Naive thymus-derived CD8-positive, alpha-beta T cell (primary cell): Measurements from ENCODE around the gene CDC25B. TPM values are rescaled to one million over a fixed set of nuclear protein-coding genes. Genes with fewer than 3 reads are reported as not detected.
A peak's percentile ranks its signal among the peaks of the same experiment; 100 is the strongest.

ENCODE experiments used
- ATAC-seq, 2 donors: fragments of 150-1000 bp; cut with Tn5 transposase in 1 of 2; sonication (Bioruptor Pico), chemical (Tn5 transposase) in 1 of 2; 1 replicate in 1 of 2; 2 replicates in 1 of 2; pipeline ENCODE4 v1.10.0; 2021; ENCODE audit warnings: mild to moderate bottlenecking in 2 of 2, moderate library complexity in 2 of 2
- POLR2A ChIA-PET: fragments of 350-600 bp; sonication (Branson Sonifier 250); formaldehyde crosslinking; loops from one replicate; lab custom pipeline; 2021; ENCODE audit warnings: antibody characterized with exemption; lab: Charles Lee
- DNase-seq, 10 donors: peaks; one replicate each; pipeline versions ENCODE4 v3.0.0 to v3.0.0-alpha.2; 2020 to 2022
- H3K27ac Mint-ChIP-seq, 10 donors: one replicate each; pipeline ENCODE4 v1.8.0; 2020 to 2022; ENCODE audit warnings: mild to moderate bottlenecking in 10 of 10, mixed read lengths in 10 of 10, moderate library complexity in 4 of 10, inconsistent platforms in 1 of 10
- H3K27me3 Mint-ChIP-seq, 5 donors: one replicate each; pipeline ENCODE4 v1.8.0; 2021 to 2022; ENCODE audit warnings: mixed read lengths in 5 of 5
- H3K36me3 Mint-ChIP-seq, 3 donors: one replicate each; pipeline ENCODE4 v1.8.0; 2020 to 2022; ENCODE audit warnings: mixed read lengths in 3 of 3, mild to moderate bottlenecking in 2 of 3, inconsistent platforms in 1 of 3
- H3K4me1 Mint-ChIP-seq, 4 donors: one replicate each; pipeline ENCODE4 v1.8.0; 2021 to 2022; ENCODE audit warnings: mixed read lengths in 4 of 4
- H3K4me3 Mint-ChIP-seq, 10 donors: one replicate each; pipeline ENCODE4 v1.8.0; 2020 to 2022; ENCODE audit warnings: mild to moderate bottlenecking in 10 of 10, mixed read lengths in 10 of 10, moderate library complexity in 6 of 10, inconsistent platforms in 1 of 10
- H3K9me3 Mint-ChIP-seq, 9 donors: one replicate each; pipeline ENCODE4 v1.8.0; 2020 to 2022; ENCODE audit warnings: mixed read lengths in 9 of 9, mild to moderate bottlenecking in 3 of 9, inconsistent platforms in 1 of 9, moderate library complexity in 1 of 9
- polyA plus RNA-seq, 3 donors: library from polyadenylated mRNA; unstranded; fragments of 300-500 nt; fragmentation: Illumina TruSeq; gene quantifications; one replicate each; pipeline ENCODE4 v1.2.3, GENCODE V29; 2021
- total RNA-seq, 8 experiments: library from RNA in 2 of 8; stranded (reverse) in 2 of 8; gene quantifications; one replicate each; pipeline ENCODE4 v1.2.3 and lab custom pipeline; 2021 to 2026

The CDC25B gene
- total RNA-seq (100 to 1,000 TPM; 320 to 336 TPM), polyA plus RNA-seq (10 to 100 TPM; 38.1 to 49.7 (median 42.0) TPM), total RNA-seq (lab: John Stamatoyannopoulos, UW) (40.4 to 318 (median 197) reads per million in 6 experiments)

GRCh38 chr20:3795511-3796468 is at the start of gene CDC25B:
Gene CDC25B, plus strand, starts transcription at chr20:3796310. Its CDS starts 222 bp downstream, at chr20:3796532.
- DNase-seq (peak; percentile 84 to 95 (median 86)), ATAC-seq (peak; percentile 76 to 80)
- Mint-ChIP-seq H3K4me1 (peaks cover 20 to 48% (median 45%) of the 10 kb centered on the region in 4 donors), H3K9me3 (no peaks in the 10 kb centered on the region), H3K4me3 (peak within 1 kb of the TSS; percentile 95 to 100 (median 98)), H3K27ac (peak within 1 kb of the TSS; percentile 94 to 99 (median 97)), H3K36me3 (peaks cover 0 to 29% (median 20%) of the 10 kb centered on the region in 3 donors), H3K27me3 (no peaks in the 10 kb centered on the region)
- POLR2A ChIA-PET, result interaction anchor here (0.6 to 2.7 kb wide), 7 partner anchors 8 to 59 kb away, joined by 3 to 9 read pairs (median 4); partner anchors contain the start of genes ADISSP and CENPB

GRCh38 chr20:3747471-3747870 is 48.6 kb upstream of the CDC25B start:
- H3K27me3 Mint-ChIP-seq, result peaks cover 0 to 34% (median 0%) of the 10 kb centered on the region in 5 donors
- no peak overlapping the region for H3K4me3 Mint-ChIP-seq
- no peaks in the 10 kb centered on the region for H3K36me3 Mint-ChIP-seq
- ATAC-seq (no peak), DNase-seq (no peak)
- H3K27ac Mint-ChIP-seq, result no peak overlapping the region
- POLR2A ChIA-PET, result interaction anchor here (0.6 to 1.7 kb wide), 3 partner anchors 16 to 73 kb away, joined by 3 to 4 read pairs (median 3); partner anchors contain the start of genes AP5S1 and CENPB
- peaks cover 0 to 2% (median 0%) of the 10 kb centered on the region in 9 donors for H3K9me3 Mint-ChIP-seq
- peaks cover 13 to 21% (median 20%) of the 10 kb centered on the region in 4 donors for H3K4me1 Mint-ChIP-seq

DNA sequence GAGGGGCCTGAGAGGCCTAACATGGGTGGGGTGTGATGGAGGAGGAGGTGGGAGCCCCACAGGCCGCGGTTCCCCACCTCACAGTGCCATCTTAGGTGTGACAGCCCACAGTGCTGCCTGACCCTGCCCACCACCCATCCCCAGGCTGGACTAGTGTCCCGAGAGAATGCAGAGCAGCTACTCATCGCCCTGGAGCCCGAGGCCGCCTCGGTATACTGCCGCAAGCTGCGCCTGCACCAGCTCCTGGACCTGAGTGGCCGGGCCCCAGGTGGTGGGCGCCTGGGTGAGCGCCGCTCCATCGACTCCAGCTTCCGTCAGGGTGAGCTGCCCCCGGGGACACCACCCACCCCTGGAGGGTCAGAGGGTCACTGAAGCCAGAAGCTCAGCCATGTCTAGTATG is 48.0 kb upstream of the CDC25B start:
- Mint-ChIP-seq H3K4me3 (no peak overlapping the region), H3K4me1 (peaks cover 14 to 27% (median 25%) of the 10 kb centered on the region in 4 donors), H3K27me3 (peaks cover 0 to 34% (median 0%) of the 10 kb centered on the region in 5 donors), H3K27ac (no peak overlapping the region), H3K36me3 (no peaks in the 10 kb centered on the region), H3K9me3 (peaks cover 0 to 2% (median 0%) of the 10 kb centered on the region in 9 donors)
- DNase-seq (no peak), ATAC-seq (no peak)
- POLR2A ChIA-PET, result interaction anchor here (0.6 to 1.7 kb wide), 3 partner anchors 16 to 39 kb away, joined by 3 to 4 read pairs (median 3); partner anchors contain the start of genes ADISSP and CENPB

DNA sequence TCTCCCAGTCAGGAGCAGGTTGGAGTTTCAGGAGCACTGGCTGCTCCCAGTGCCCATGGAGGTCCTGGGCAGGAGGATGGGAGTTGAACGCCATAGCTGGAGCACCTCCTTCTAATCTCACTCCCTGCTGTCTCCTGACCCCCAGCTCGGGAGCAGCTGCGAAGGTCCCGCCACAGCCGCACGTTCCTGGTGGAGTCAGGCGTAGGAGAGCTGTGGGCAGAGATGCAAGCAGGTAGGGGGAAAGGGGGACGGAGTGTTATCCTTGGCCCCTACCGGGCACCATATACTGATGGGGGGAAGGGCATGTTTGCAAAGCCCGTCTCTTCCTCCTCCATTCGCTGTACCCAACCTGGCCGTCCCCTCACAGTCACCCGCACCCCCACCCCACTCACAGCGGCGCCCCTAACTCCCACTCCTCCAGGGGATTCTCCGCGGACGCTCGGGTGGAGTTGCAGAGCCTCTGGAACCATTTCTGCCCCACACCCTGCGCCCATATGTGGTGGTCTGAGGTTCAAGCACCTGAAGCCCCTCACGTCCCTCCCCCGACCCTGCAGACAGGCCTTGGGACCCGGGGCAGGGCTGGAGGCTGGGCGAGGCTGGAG is 46.9 kb upstream of the CDC25B start:
- Mint-ChIP-seq H3K27me3 (peaks cover 0 to 32% (median 0%) of the 10 kb centered on the region in 5 donors), H3K27ac (no peak overlapping the region), H3K4me3 (no peak overlapping the region), H3K4me1 (peaks cover 14 to 30% (median 26%) of the 10 kb centered on the region in 4 donors), H3K9me3 (peaks cover 0 to 2% (median 0%) of the 10 kb centered on the region in 9 donors), H3K36me3 (no peaks in the 10 kb centered on the region)
- ATAC-seq, result no peak
- POLR2A ChIA-PET, result interaction anchor here (0.9 kb wide), 1 partner anchor 19 kb away, joined by 3 read pairs; the partner anchor contains the start of gene ADISSP
- no peak for DNase-seq

- Mint-ChIP-seq H3K27ac (no peak overlapping the region), H3K36me3 (no peaks in the 10 kb centered on the region), H3K4me3 (no peak overlapping the region), H3K4me1 (peaks cover 10 to 23% (median 19%) of the 10 kb centered on the region in 4 donors), H3K9me3 (no peaks in the 10 kb centered on the region), H3K27me3 (peaks cover 0 to 24% (median 0%) of the 10 kb centered on the region in 5 donors)
- POLR2A ChIA-PET, result interaction anchor here (1.7 kb wide), 1 partner anchor 71 kb away, joined by 7 read pairs; the partner anchor contains the start of gene AP5S1
- DNase-seq, result peak in 6 of 10 donors; percentile 11 to 39 (median 28)
- peak; percentile 39 to 49 for ATAC-seq
Measured at GRCh38 chr20:3749689-3750531, 46.2 kb upstream of the CDC25B start.

DNA sequence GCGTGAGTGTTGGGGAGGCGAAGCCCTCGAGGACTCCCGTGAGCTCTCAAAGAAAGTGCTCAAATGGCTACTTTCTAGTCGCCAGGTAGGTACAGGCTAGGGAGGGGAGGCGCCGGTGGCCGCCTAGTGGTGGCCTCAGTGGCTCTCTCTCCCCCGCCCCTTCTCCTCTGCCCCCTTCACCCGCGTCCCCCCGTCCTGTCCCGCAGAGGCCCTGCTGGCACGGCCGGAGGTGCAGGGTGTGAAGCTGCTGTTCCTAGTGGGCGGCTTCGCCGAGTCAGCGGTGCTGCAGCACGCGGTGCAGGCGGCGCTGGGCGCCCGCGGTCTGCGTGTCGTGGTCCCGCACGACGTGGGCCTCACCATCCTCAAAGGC is 44.8 kb upstream of the CDC25B start:
- H3K4me3 Mint-ChIP-seq, result peak overlapping the region in 4 of 10 donors; percentile 36 to 81 (median 52)
- no peak overlapping the region for H3K27ac Mint-ChIP-seq

DNA sequence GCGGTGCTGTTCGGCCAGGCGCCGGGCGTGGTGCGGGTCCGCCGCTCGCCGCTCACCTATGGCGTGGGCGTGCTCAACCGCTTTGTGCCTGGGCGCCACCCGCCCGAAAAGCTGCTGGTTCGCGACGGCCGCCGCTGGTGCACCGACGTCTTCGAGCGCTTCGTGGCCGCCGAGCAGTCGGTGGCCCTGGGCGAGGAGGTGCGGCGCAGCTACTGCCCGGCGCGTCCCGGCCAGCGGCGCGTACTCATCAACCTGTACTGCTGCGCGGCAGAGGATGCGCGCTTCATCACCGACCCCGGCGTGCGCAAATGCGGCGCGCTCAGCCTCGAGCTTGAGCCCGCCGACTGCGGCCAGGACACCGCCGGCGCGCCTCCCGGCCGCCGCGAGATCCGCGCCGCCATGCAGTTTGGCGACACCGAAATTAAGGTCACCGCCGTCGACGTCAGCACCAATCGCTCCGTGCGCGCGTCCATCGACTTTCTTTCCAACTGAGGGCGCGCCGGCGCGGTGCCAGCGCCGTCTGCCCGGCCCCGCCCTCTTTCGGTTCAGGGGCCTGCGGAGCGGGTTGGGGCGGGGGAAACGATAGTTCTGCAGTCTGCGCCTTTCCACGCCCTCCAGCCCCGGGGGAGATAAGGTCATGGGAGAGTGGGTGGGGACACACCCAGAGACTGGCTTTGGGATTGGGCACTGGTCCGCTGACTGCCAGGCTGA is 44.3 kb upstream of the CDC25B start:
- peaks cover 0 to 3% (median 0%) of the 10 kb centered on the region in 3 donors for H3K36me3 Mint-ChIP-seq
- DNase-seq (peak in 9 of 10 donors; percentile 24 to 76 (median 47)), ATAC-seq (peak; percentile 58 to 79)
- POLR2A ChIA-PET, result interaction anchor here (1.0 to 2.8 kb wide), 3 partner anchors 16 to 69 kb away, joined by 3 to 12 read pairs (median 7); partner anchors contain the start of genes ADISSP and AP5S1
- H3K27me3 Mint-ChIP-seq, result peaks cover 0 to 9% (median 0%) of the 10 kb centered on the region in 5 donors
- peaks cover 5 to 15% (median 14%) of the 10 kb centered on the region in 4 donors for H3K4me1 Mint-ChIP-seq
- peak overlapping the region; percentile 46 to 81 (median 70) for H3K4me3 Mint-ChIP-seq
- no peaks in the 10 kb centered on the region for H3K9me3 Mint-ChIP-seq
- H3K27ac Mint-ChIP-seq, result peak overlapping the region in 3 of 10 donors; percentile 52 to 84 (median 83)

More for the DNA sequence above, 44.8 kb upstream of the CDC25B start:
- peaks cover 0 to 15% (median 0%) of the 10 kb centered on the region in 5 donors for H3K27me3 Mint-ChIP-seq
- H3K36me3 Mint-ChIP-seq, result no peaks in the 10 kb centered on the region
- H3K4me1 Mint-ChIP-seq, result peaks cover 5 to 15% (median 14%) of the 10 kb centered on the region in 4 donors
- POLR2A ChIA-PET, result interaction anchor here (1.0 to 1.7 kb wide), 2 partner anchors 16 to 69 kb away, joined by 3 to 7 read pairs; partner anchors contain the start of genes ADISSP and AP5S1
- DNase-seq (no peak), ATAC-seq (no peak)
- no peaks in the 10 kb centered on the region for H3K9me3 Mint-ChIP-seq

- peaks cover 5 to 15% (median 14%) of the 10 kb centered on the region in 4 donors for H3K4me1 Mint-ChIP-seq
- POLR2A ChIA-PET, result interaction anchor here (2.8 kb wide), 1 partner anchor 16 kb away, joined by 12 read pairs; the partner anchor contains the start of gene ADISSP
- H3K36me3 Mint-ChIP-seq, result peaks cover 0 to 7% (median 0%) of the 10 kb centered on the region in 3 donors
- H3K27ac Mint-ChIP-seq, result peak overlapping the region in 4 of 10 donors; percentile 51 to 84 (median 68)
- peak overlapping the region; percentile 46 to 81 (median 70) for H3K4me3 Mint-ChIP-seq
- DNase-seq (no peak), ATAC-seq (no peak)
- H3K9me3 Mint-ChIP-seq, result no peaks in the 10 kb centered on the region
- H3K27me3 Mint-ChIP-seq, result peaks cover 0 to 5% (median 0%) of the 10 kb centered on the region in 5 donors
Measured at GRCh38 chr20:3752386-3752759, 43.7 kb upstream of the CDC25B start.

- H3K4me3 Mint-ChIP-seq, result peak overlapping the region in 5 of 10 donors; percentile 10 to 81 (median 46)
- no peaks in the 10 kb centered on the region for H3K27me3 Mint-ChIP-seq
- peaks cover 0 to 12% (median 0%) of the 10 kb centered on the region in 3 donors for H3K36me3 Mint-ChIP-seq
- H3K4me1 Mint-ChIP-seq, result peaks cover 7 to 15% (median 14%) of the 10 kb centered on the region in 4 donors
- no peaks in the 10 kb centered on the region for H3K9me3 Mint-ChIP-seq
- POLR2A ChIA-PET, result interaction anchor here (0.6 to 2.8 kb wide), 2 partner anchors 10 to 15 kb away, joined by 3 to 12 read pairs; partner anchors contain the start of gene ADISSP
- H3K27ac Mint-ChIP-seq, result peak overlapping the region in 1 of 10 donors; percentile 46
- DNase-seq (peak; percentile 31 to 77 (median 56)), ATAC-seq (peak; percentile 67 to 75)
Measured at GRCh38 chr20:3753098-3753497, 43.0 kb upstream of the CDC25B start.

DNA sequence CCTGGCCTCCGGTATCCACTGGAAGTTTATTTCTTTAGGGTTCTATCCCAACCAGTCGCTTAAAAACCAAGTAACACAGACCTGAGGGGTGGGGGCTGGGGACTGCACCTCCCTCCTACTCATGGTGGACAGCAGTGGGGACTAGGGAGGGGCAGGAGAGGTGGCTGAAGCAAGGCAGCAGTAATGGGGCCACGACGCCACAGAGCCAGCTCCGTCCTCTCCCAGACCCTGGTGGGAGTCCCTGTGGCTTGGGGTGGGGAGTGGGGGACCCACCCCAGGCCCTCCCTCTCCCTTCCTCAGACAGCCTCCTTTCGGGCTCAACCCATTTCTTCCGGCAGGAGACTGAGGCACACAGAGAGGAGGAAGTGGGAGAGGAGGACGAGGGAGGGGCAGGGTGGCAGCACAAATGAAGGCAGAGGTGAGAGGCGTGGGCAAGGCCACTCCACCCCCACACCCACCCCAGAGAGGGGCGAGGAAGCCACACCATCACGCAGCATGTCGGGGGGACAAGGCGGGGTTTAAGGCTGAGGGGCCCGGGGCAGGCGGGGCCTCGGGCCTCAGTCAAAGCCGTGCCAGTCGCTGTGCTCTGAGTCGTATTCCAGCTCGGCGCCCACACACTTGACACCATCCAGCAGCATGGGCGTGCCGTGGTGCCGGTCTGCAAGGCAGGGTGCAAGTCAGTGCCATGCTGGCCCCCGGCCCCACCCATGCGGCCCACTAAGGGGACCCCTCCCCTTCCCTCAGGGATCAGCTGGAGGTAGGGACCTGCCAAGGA is 42.4 kb upstream of the CDC25B start:
- Mint-ChIP-seq H3K27me3 (no peaks in the 10 kb centered on the region), H3K9me3 (no peaks in the 10 kb centered on the region), H3K4me1 (peaks cover 9 to 15% (median 14%) of the 10 kb centered on the region in 4 donors), H3K4me3 (no peak overlapping the region), H3K27ac (no peak overlapping the region), H3K36me3 (peaks cover 0 to 15% (median 0%) of the 10 kb centered on the region in 3 donors)
- DNase-seq (no peak), ATAC-seq (no peak)
- POLR2A ChIA-PET, result interaction anchor here (1.0 to 2.8 kb wide), 2 partner anchors 14 to 67 kb away, joined by 3 to 12 read pairs; partner anchors contain the start of gene ADISSP
